ENCODE data around the gene CEP57L1.

GRCh38 chr6:109076377-109076776 is 18.9 kb upstream of the CEP57L1 start:
- no peak for TF ChIP-seq ZNF274 (IDR thresholded peaks at IDR 0.05; ENCODE audit: low read depth, low read length)
- no peak for TF ChIP-seq CTCF (IDR thresholded peaks at IDR 0.05 in 2 of 3, conservative IDR thresholded peaks at IDR 0.05 in 1 of 3; ENCODE audit: borderline replicate concordance in 1 of 3, insufficient read depth in 1 of 3, low read depth in 2 of 3, low read length in 2 of 3)
- no peak for TF ChIP-seq EGR1 (IDR thresholded peaks at IDR 0.05; ENCODE audit: low read depth)
- TF ChIP-seq POLR2AphosphoS5 (IDR thresholded peaks at IDR 0.05; ENCODE audit: low read depth, low read length), result no peak
- TF ChIP-seq POLR2A (IDR thresholded peaks at IDR 0.05; ENCODE audit: borderline replicate concordance, extremely low read depth, insufficient read depth, insufficient read length), result no peak

Measured in HCT116 (cell line).